ENCODE data around the gene LCK. TPM values are rescaled to one million over a fixed set of nuclear protein-coding genes. Genes with fewer than 3 reads are reported as not detected.
A peak's percentile ranks its signal among the peaks of the same experiment; 100 is the strongest.

Gene LCK
- not detected in 2 replicates for total RNA-seq (ENCODE audit: low replicate concordance)
- long read RNA-seq = 0 reads

DNA sequence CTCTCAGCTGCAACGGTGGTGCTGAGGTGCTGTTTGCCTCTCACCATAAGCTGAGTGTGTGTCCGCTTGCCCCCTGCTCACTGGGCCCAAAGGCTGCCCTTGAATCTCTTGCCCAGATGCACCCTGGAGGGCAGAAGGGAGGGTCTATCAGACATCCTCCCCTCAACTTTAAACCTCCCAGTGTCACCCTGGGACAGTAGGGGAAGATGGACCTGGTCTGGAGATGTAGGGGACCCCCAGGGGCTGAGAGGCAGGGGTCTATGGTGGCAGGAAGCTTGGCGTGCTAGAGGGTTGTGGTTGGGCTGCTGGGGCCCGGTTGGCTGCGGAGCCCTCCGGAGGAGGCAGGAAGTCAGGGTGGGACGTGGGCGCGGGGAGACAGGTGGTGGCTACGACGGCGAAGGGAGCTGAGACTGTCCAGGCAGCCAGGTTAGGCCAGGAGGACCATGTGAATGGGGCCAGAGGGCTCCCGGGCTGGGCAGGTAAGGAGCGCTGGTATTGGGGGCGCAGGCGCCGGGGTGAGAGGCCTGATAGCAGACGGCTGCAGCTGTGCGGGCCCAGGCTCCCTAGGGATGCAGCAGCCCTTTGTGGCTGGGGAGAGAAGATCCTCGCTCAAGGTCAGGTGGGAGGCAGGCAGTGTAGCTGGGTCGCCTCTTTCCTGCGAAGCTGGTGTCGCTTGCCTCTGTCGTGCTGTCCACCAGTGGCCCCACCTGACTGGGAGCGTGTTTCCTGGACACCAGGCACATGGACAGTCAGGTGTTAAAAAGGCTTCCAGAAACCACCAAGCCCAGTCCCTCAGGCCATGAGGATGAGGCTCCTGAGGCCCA, at the start of gene LCK:
TSS of gene LCK (plus strand) at position 373 of the 824 bp plus-strand sequence. CDS start 23,065 bp downstream, outside the sequence.
- TF ChIP-seq, protein P1, sequence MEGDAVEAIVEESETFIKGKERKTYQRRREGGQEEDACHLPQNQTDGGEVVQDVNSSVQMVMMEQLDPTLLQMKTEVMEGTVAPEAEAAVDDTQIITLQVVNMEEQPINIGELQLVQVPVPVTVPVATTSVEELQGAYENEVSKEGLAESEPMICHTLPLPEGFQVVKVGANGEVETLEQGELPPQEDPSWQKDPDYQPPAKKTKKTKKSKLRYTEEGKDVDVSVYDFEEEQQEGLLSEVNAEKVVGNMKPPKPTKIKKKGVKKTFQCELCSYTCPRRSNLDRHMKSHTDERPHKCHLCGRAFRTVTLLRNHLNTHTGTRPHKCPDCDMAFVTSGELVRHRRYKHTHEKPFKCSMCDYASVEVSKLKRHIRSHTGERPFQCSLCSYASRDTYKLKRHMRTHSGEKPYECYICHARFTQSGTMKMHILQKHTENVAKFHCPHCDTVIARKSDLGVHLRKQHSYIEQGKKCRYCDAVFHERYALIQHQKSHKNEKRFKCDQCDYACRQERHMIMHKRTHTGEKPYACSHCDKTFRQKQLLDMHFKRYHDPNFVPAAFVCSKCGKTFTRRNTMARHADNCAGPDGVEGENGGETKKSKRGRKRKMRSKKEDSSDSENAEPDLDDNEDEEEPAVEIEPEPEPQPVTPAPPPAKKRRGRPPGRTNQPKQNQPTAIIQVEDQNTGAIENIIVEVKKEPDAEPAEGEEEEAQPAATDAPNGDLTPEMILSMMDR (conservative IDR thresholded peaks at IDR 0.05) = no peak
- H3K27me3 Mint-ChIP-seq = peaks cover 5% of the 10 kb centered on the region
- H3K27ac Mint-ChIP-seq = peak within 1 kb of the TSS; percentile 20
- no peaks in the 10 kb centered on the region for H3K9me3 Mint-ChIP-seq
- no peaks in the 10 kb centered on the region for H3K36me3 Mint-ChIP-seq
- H3K4me3 Mint-ChIP-seq = no peak within 1 kb of the TSS
- DNase-seq (ENCODE audit: extremely low spot score, unreplicated experiment) = no peak
- peaks cover 16% of the 10 kb centered on the region for H3K4me1 Mint-ChIP-seq (ENCODE audit: unreplicated experiment)

DNA sequence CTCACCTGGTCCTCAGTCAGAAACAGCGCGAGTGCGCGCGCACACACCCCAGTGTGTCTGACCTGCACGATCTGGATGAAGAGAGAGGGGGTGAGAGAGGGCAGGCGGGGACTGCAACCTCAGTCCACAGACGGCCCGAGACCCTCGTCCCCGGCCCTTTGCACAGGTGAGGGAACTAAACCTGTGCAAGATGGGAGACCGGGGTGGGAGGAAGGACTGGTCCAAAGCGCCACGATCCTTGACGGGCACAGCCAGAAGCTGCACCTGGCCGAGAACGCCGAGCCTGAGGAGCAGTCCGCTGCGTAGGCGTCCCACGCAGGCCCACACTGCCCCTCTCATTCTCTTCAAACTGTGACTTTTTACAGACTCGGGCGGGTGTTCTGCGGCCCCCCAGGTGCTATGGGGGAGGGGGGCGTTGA, 46.1 kb upstream of the LCK start:
- Mint-ChIP-seq H3K9me3 (no peaks in the 10 kb centered on the region), H3K4me1 (ENCODE audit: unreplicated experiment) (peaks cover 26% of the 10 kb centered on the region), H3K4me3 (peak overlapping the region; percentile 92), H3K27ac (peak overlapping the region; percentile 83), H3K27me3 (no peaks in the 10 kb centered on the region), H3K36me3 (no peaks in the 10 kb centered on the region)
- TF ChIP-seq, protein P1 (conservative IDR thresholded peaks at IDR 0.05) = no peak
- no peak for DNase-seq (ENCODE audit: extremely low spot score, unreplicated experiment)

DNA sequence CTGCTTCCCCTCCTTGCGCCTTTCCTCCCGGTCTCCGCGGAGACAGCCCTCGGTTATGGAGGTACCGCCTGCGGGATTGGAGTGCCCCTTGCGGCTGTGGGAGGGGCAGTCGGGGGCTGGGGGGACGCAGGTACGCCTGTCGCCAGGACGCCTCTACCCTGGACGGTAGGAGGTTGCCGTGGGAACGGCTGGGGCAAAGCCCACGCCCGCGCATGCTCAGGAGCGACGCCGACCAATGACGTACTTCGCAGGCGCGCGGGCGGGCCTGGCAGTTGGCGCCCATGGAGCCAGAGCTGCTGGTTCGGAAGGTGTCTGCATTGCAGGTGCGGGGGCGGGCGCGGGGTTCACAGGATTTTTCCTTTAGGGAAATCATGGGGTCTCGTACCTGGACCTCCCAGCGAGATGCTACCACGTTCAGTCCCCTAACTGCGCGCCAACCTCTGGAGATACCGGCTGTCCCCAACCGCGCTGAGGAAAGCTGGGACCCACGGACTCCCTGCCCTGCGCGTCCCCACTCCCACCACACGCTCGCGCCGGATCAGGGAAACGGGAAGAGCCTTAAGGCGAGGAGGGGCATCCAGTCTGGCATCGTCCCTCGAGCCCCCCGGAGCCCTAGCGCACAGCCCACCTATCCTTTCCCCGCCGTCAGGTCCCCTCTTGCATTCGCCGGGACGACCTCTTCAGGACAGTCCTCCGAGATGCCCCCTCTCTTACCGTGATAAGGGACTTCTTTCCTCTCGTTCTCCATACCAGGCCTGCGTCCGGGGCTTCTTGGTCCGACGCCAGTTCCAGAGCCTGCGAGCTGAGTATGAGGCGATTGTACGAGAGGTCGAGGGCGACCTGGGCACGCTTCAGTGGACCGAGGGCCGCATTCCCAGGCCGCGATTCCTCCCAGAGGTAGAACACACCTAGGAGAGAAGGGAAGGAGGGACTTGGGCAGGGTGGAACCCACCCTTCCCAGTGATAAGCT, 45.4 kb upstream of the LCK start, which contains the start of gene IQCC:
TSS of gene IQCC (plus strand) at position 271 of the 970 bp plus-strand sequence. CDS start at position 282, 11 bp downstream.
- Mint-ChIP-seq H3K4me3 (peak within 1 kb of the TSS; percentile 92), H3K27me3 (no peaks in the 10 kb centered on the region), H3K9me3 (no peaks in the 10 kb centered on the region), H3K27ac (peak within 1 kb of the TSS; percentile 83), H3K4me1 (ENCODE audit: unreplicated experiment) (peaks cover 22% of the 10 kb centered on the region), H3K36me3 (no peaks in the 10 kb centered on the region)
- TF ChIP-seq, protein P1 (conservative IDR thresholded peaks at IDR 0.05) = peak; percentile 1
- DNase-seq (ENCODE audit: extremely low spot score, unreplicated experiment) = peak; percentile 89

DNA sequence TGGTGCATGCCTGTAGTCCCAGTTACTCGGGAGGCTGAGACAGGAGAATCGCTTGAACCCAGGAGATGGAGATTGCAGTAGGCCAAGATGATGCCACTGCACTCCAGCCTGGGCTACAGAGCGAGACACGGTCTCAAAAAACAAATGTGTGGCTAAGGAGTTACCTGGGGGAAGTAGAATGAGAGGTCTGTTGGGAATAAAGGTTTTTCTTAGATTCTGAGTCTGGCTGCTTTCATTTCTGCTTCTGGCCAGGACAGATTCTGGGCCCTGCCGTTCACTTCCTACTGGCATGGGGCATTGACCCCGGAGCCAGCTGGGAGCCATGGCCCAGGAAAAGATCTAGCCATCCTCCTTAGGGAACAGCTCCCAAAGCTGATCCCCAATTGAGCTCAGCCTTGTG, 42.6 kb upstream of the LCK start:
- TF ChIP-seq, protein P1 (conservative IDR thresholded peaks at IDR 0.05) = no peak
- Mint-ChIP-seq H3K4me1 (ENCODE audit: unreplicated experiment) (peaks cover 8% of the 10 kb centered on the region), H3K27me3 (no peaks in the 10 kb centered on the region), H3K27ac (peak overlapping the region; percentile 77), H3K36me3 (no peaks in the 10 kb centered on the region), H3K4me3 (peak overlapping the region; percentile 14), H3K9me3 (no peaks in the 10 kb centered on the region)
- DNase-seq (ENCODE audit: extremely low spot score, unreplicated experiment) = no peak

DNA sequence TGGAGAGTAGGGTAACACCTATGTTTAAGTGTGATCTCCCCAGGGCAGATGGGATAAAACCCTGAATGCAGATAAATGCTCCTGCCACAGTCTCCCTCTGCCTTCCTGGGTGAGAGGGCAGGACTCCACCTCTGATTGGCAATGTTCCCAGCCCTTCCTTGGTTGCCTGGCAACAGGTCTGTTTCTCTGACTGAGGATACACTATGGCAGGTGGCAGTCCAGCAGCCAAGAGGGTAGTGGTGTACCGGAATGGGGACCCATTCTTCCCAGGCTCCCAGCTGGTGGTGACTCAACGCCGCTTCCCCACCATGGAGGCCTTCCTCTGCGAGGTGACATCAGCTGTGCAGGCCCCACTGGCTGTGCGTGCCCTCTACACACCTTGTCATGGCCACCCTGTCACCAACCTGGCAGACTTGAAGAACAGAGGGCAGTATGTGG, 42.2 kb upstream of the LCK start, which contains the start of gene DCDC2B:
TSS of gene DCDC2B (plus strand) at position 199 of the 438 bp plus-strand sequence. CDS start at position 204, 5 bp downstream.
- Mint-ChIP-seq H3K36me3 (no peaks in the 10 kb centered on the region), H3K27me3 (no peaks in the 10 kb centered on the region)

More for the DNA sequence above, 42.2 kb upstream of the LCK start, which contains the start of gene DCDC2B:
- Mint-ChIP-seq H3K4me1 (ENCODE audit: unreplicated experiment) (peaks cover 8% of the 10 kb centered on the region), H3K9me3 (no peaks in the 10 kb centered on the region), H3K4me3 (peak within 1 kb of the TSS; percentile 14), H3K27ac (peak within 1 kb of the TSS; percentile 77)
- TF ChIP-seq, protein P1 (conservative IDR thresholded peaks at IDR 0.05) = no peak
- no peak for DNase-seq (ENCODE audit: extremely low spot score, unreplicated experiment)
